Suprapubic skin (tissue), 4 donors: ENCODE results near the gene MRO. TPM values are rescaled to one million over a fixed set of nuclear protein-coding genes. Genes with fewer than 3 reads are reported as not detected.

Experiments
- DNase-seq, 2 donors: peaks; one replicate each; pipeline ENCODE4 v3.0.0-alpha.2; 2019; ENCODE audit warnings: low spot score in 2 of 2
- H3K27ac ChIP-seq: fragments of 200-600 bp; sonication (generic); one replicate; pipeline ENCODE4 v1.5.1; 2019
- H3K27me3 ChIP-seq: fragments of 200-600 bp; sonication (generic); one replicate; pipeline ENCODE4 v1.5.1; 2019
- H3K36me3 ChIP-seq: fragments of 200-600 bp; sonication (generic); one replicate; pipeline ENCODE4 v1.5.1; 2019
- H3K4me1 ChIP-seq: fragments of 200-600 bp; sonication (generic); one replicate; pipeline ENCODE4 v1.5.1; 2019
- H3K4me3 ChIP-seq: fragments of 200-600 bp; sonication (generic); one replicate; pipeline ENCODE4 v1.5.1; 2019; ENCODE audit warnings: mild to moderate bottlenecking
- H3K9me3 ChIP-seq: fragments of 200-600 bp; sonication (generic); one replicate; pipeline ENCODE4 v1.5.1; 2019
- EP300 ChIP-seq: sonication (generic); formaldehyde crosslinking; IDR thresholded peaks from one replicate; pipeline ENCODE4 v1.6.1; 2017; ENCODE audit warnings: antibody characterized with exemption
- POLR2A ChIP-seq, 2 donors: fragments of 450-650 bp; IDR thresholded peaks; one replicate each; pipeline ENCODE4 v1.6.1; 2017; ENCODE audit warnings: antibody characterized with exemption in 2 of 2, mild to moderate bottlenecking in 2 of 2, moderate library complexity in 2 of 2
- POLR2AphosphoS5 ChIP-seq, 3 donors: sonication (generic); formaldehyde crosslinking; IDR thresholded peaks; one replicate each; pipeline ENCODE4 v1.6.1; 2017; ENCODE audit warnings: antibody characterized with exemption in 3 of 3
- WGBS: methylation state at CpG from one replicate; pipeline ENCODE4 v1.1.5; 2018; 5-methylcytosine and 5-hydroxymethylcytosine counted together
- total RNA-seq, 4 donors: library from RNA; depleted of rRNA; stranded (reverse); fragments of >200 nt; gene quantifications; one replicate each; pipeline ENCODE4 v1.1.0, GENCODE V29; 2016
- TF ChIP-seq, protein P1 (sequence below), 2 donors: fragments of 200-600 bp in 1 of 2; fragments of 450-650 bp in 1 of 2; sonication (generic) in 1 of 2; IDR thresholded peaks; one replicate each; pipeline ENCODE4 v1.5.1; 2016 to 2019; ENCODE audit warnings: antibody characterized with exemption in 2 of 2, mild to moderate bottlenecking in 1 of 2, moderate library complexity in 1 of 2

Gene MRO
- total RNA-seq, 4 donors from 2014 or later: 0.26 to 0.59 TPM; not detected in 2

DNA sequence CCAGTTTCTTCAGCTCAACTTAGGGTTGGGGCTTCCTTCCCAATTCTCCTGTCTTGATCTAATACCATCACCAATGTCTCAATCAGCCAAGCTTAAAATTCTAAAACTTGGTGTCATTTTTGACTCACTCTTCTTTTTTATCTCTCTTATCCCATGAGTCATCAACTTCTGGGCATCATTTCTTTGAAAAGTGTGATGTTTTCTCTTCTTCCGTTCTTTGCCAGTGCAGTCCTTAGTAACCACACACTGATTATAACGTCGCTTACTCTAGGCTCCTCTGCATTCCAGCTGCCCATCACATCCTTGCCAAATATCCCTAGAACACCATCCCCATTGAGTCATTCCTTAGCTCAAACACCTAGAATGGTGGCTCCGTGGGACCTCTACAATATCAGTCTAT, 27.4 kb upstream of the MRO start:
- 78% methylated on average over 4 of the region's 4 CpGs for WGBS
- DNase-seq: no peak
- no peak overlapping the region for H3K27ac ChIP-seq

DNA sequence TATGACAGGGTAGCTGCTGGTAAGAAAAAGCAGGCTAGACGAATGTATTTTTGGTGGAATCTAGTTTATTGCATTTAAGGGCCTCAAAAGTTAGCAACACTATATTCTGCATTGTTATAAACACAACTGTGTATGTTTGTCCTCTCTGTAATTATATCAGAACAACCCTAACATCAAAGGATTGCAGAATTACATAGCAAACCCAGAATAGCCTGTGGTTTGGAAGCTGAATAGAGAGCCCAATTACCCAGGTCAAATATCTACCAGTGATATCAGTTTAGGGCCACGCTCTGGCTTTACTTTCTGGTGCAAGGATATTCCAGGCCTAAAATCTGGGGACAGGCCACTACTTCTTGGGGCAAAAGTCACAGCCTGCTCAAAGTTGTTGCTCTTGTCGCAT, 25.1 kb upstream of the MRO start:
- no peak overlapping the region for H3K4me3 ChIP-seq
- H3K27me3 ChIP-seq: no peaks in the 10 kb centered on the region
- WGBS: 82% methylated on average over 3 of the region's 3 CpGs
- TF ChIP-seq, protein P1, sequence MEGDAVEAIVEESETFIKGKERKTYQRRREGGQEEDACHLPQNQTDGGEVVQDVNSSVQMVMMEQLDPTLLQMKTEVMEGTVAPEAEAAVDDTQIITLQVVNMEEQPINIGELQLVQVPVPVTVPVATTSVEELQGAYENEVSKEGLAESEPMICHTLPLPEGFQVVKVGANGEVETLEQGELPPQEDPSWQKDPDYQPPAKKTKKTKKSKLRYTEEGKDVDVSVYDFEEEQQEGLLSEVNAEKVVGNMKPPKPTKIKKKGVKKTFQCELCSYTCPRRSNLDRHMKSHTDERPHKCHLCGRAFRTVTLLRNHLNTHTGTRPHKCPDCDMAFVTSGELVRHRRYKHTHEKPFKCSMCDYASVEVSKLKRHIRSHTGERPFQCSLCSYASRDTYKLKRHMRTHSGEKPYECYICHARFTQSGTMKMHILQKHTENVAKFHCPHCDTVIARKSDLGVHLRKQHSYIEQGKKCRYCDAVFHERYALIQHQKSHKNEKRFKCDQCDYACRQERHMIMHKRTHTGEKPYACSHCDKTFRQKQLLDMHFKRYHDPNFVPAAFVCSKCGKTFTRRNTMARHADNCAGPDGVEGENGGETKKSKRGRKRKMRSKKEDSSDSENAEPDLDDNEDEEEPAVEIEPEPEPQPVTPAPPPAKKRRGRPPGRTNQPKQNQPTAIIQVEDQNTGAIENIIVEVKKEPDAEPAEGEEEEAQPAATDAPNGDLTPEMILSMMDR (IDR thresholded peaks at IDR 0.05): no peak
- TF ChIP-seq POLR2AphosphoS5 (IDR thresholded peaks at IDR 0.05): no peak
- TF ChIP-seq EP300: no peak
- TF ChIP-seq POLR2A (IDR thresholded peaks at IDR 0.05): no peak
- H3K36me3 ChIP-seq: no peaks in the 10 kb centered on the region
- no peak overlapping the region for H3K27ac ChIP-seq
- H3K9me3 ChIP-seq: no peaks in the 10 kb centered on the region
- no peaks in the 10 kb centered on the region for H3K4me1 ChIP-seq
- DNase-seq: no peak

More for the DNA sequence above, 27.4 kb upstream of the MRO start:
- TF ChIP-seq POLR2AphosphoS5 (IDR thresholded peaks at IDR 0.05) (no peak), EP300 (no peak), POLR2A (IDR thresholded peaks at IDR 0.05) (no peak)
- TF ChIP-seq, protein P1 (IDR thresholded peaks at IDR 0.05): no peak
- Histone ChIP-seq H3K4me3 (no peak overlapping the region), H3K9me3 (no peaks in the 10 kb centered on the region), H3K4me1 (no peaks in the 10 kb centered on the region), H3K27me3 (no peaks in the 10 kb centered on the region), H3K36me3 (no peaks in the 10 kb centered on the region)

DNA sequence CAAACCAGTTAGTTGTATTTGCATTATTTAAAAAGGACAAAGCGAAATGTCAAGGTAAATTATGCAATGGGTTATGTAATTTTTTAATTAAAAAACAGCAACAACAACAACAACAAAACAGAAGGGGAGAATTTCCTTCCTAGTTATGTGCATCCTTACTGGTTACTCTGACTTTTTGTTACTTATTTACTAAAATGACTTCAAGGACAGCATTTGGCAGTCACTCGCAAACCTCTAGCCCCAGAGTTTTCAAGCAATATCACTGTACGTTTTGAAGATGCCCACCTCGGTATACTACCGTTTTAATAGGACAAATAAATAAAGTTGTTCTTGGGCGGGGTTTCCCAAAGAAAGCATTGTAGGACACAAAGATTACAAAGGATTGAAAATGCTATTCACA, 24.7 kb upstream of the MRO start:
- TF ChIP-seq EP300 (no peak), POLR2AphosphoS5 (IDR thresholded peaks at IDR 0.05) (no peak), POLR2A (IDR thresholded peaks at IDR 0.05) (no peak)
- TF ChIP-seq, protein P1 (IDR thresholded peaks at IDR 0.05): no peak
- no peaks in the 10 kb centered on the region for H3K27me3 ChIP-seq
- no peaks in the 10 kb centered on the region for H3K9me3 ChIP-seq
- WGBS: 81% methylated on average over 6 of the region's 6 CpGs
- DNase-seq: no peak
- no peaks in the 10 kb centered on the region for H3K4me1 ChIP-seq
- no peak overlapping the region for H3K4me3 ChIP-seq
- no peaks in the 10 kb centered on the region for H3K36me3 ChIP-seq
- no peak overlapping the region for H3K27ac ChIP-seq

DNA sequence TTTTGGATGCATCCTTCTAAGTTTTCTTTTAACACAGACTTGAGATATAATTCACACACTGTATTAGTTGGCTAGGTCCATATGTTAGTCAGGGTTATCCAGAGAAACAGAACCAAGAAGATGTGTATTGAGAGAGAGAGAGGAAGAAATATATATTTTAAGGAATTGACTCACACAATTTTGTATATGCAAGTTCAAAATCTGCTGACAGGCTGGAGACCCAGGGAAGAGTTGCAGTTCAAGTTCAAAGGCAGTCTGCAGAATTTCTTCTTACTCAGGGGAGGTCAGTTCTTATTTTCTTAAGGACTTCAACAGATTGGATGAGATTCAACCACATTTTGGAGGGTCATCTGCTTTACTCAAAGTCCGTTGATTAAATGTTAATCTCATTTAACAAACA, 23.0 kb upstream of the MRO start:
- Histone ChIP-seq H3K4me3 (no peak overlapping the region), H3K4me1 (no peaks in the 10 kb centered on the region), H3K36me3 (no peaks in the 10 kb centered on the region), H3K27me3 (no peaks in the 10 kb centered on the region), H3K27ac (no peak overlapping the region), H3K9me3 (no peaks in the 10 kb centered on the region)
- 0% methylated on average over 1 of the region's 1 CpG for WGBS
- no peak for DNase-seq
- TF ChIP-seq POLR2AphosphoS5 (IDR thresholded peaks at IDR 0.05): no peak
- TF ChIP-seq, protein P1 (IDR thresholded peaks at IDR 0.05): no peak
- TF ChIP-seq EP300: no peak
- no peak for TF ChIP-seq POLR2A (IDR thresholded peaks at IDR 0.05)

DNA sequence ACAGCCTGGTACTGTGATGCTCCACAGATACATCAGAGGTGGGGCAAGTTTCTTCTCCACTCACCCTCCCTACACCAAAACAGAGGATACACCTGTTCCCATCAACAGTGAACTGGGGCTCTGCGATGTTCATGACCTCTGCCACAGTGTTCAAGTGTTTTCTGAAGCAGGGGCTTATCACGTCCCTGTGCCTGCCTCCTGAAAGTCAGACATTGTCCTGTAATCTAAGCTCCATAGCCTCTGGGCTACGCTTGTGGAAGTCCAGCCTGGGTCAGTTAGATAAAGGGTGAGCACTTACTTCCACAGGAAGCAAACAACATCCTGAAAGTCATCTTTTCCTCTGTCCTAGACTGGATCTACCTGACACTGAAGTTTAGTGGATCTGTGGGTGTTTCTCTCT, 20.2 kb upstream of the MRO start:
- no peaks in the 10 kb centered on the region for H3K4me1 ChIP-seq
- DNase-seq: no peak
- H3K9me3 ChIP-seq: no peaks in the 10 kb centered on the region
- no peak overlapping the region for H3K4me3 ChIP-seq
- H3K27me3 ChIP-seq: no peaks in the 10 kb centered on the region
- no peaks in the 10 kb centered on the region for H3K36me3 ChIP-seq
- WGBS: 60% methylated on average over 3 of the region's 3 CpGs
- TF ChIP-seq, protein P1 (IDR thresholded peaks at IDR 0.05): no peak
- TF ChIP-seq EP300: no peak
- no peak for TF ChIP-seq POLR2AphosphoS5 (IDR thresholded peaks at IDR 0.05)
- no peak for TF ChIP-seq POLR2A (IDR thresholded peaks at IDR 0.05)
- no peak overlapping the region for H3K27ac ChIP-seq
